GM23338 (cell line): ENCODE measurements around the gene SLC41A3. TPM values are rescaled to one million over a fixed set of nuclear protein-coding genes. Genes with fewer than 3 reads are reported as not detected.

Experiments used
- ATAC-seq: fragments of 200-7000 bp; cut with Tn5 transposase; 3 replicates; pipeline ENCODE4 v1.9.1; 2020
- DNase-seq: peaks from one replicate; pipeline ENCODE4 v3.0.0-alpha.2; 2015; ENCODE audit warnings: low spot score
- H2AFZ ChIP-seq: fragments of 200-600 bp; sonication (generic); 2 replicates; pipeline ENCODE4 v1.8.0; 2016; ENCODE audit warnings: antibody characterized with exemption, mild to moderate bottlenecking, moderate library complexity
- H3F3A ChIP-seq: fragments of 200-600 bp; sonication (generic); replicated peaks from 2 replicates; pipeline ENCODE4 v1.8.0; 2017; ENCODE audit warnings: antibody characterized with exemption, mixed run types, low read depth
- H3K27ac ChIP-seq: fragments of 200-600 bp; sonication (generic); 2 replicates; pipeline ENCODE4 v1.6.1; 2016; ENCODE audit warnings: low read depth
- H3K27me3 ChIP-seq: fragments of 200-600 bp; sonication (generic); 2 replicates; pipeline ENCODE4 v1.8.0; 2016; ENCODE audit warnings: mild to moderate bottlenecking, mixed run types, moderate library complexity; ENCODE audit not compliant: insufficient read depth
- H3K36me3 ChIP-seq: fragments of 200-600 bp; sonication (generic); 2 replicates; pipeline ENCODE4 v1.8.0; 2016; ENCODE audit warnings: mild to moderate bottlenecking; ENCODE audit not compliant: insufficient read depth
- H3K4me1 ChIP-seq: fragments of 200-600 bp; sonication (generic); 2 replicates; pipeline ENCODE4 v1.8.0; 2016; ENCODE audit warnings: mild to moderate bottlenecking, moderate library complexity; ENCODE audit not compliant: insufficient read depth
- H3K4me2 ChIP-seq: fragments of 200-600 bp; sonication (generic); 2 replicates; pipeline ENCODE4 v1.7.1; 2017; ENCODE audit warnings: mixed run types
- H3K4me3 ChIP-seq: fragments of 200-600 bp; sonication (generic); 2 replicates; pipeline ENCODE4 v1.6.1; 2016; ENCODE audit warnings: mixed run types
- H3K79me2 ChIP-seq: fragments of 200-600 bp; sonication (generic); replicated peaks from 2 replicates; pipeline ENCODE4 v1.8.0; 2017; ENCODE audit warnings: mild to moderate bottlenecking; ENCODE audit not compliant: insufficient read depth
- H3K9me2 ChIP-seq: fragments of 200-600 bp; sonication (generic); 2 replicates; pipeline ENCODE4 v1.8.0; 2017; ENCODE audit not compliant: insufficient read depth
- H4K20me1 ChIP-seq: fragments of 200-600 bp; sonication (generic); replicated peaks from 2 replicates; pipeline ENCODE4 v1.8.0; 2017; ENCODE audit warnings: mild to moderate bottlenecking; ENCODE audit not compliant: insufficient read depth
- H3K27ac Mint-ChIP-seq: 2 replicates; pipeline ENCODE4 v1.8.0; 2020; ENCODE audit warnings: inconsistent platforms, mild to moderate bottlenecking, moderate library complexity, mixed read lengths
- H3K27me3 Mint-ChIP-seq: 3 replicates; pipeline ENCODE4 v1.8.0; 2022; ENCODE audit warnings: low read depth, mild to moderate bottlenecking, moderate library complexity, mixed read lengths, inconsistent platforms; ENCODE audit not compliant: insufficient read depth, poor library complexity
- H3K36me3 Mint-ChIP-seq: 3 replicates; pipeline ENCODE4 v1.8.0; 2021; ENCODE audit warnings: low read depth, mild to moderate bottlenecking, inconsistent platforms, moderate library complexity, mixed read lengths
- H3K4me1 Mint-ChIP-seq: 3 replicates; pipeline ENCODE4 v1.8.0; 2020; ENCODE audit warnings: mild to moderate bottlenecking, inconsistent platforms, mixed read lengths
- H3K4me3 Mint-ChIP-seq: 3 replicates; pipeline ENCODE4 v1.8.0; 2021; ENCODE audit warnings: moderate library complexity, mild to moderate bottlenecking, inconsistent platforms, mixed read lengths
- H3K9me3 Mint-ChIP-seq: 3 replicates; pipeline ENCODE4 v1.8.0; 2020; ENCODE audit warnings: moderate library complexity, mild to moderate bottlenecking, inconsistent platforms, mixed read lengths
- CREB1 ChIP-seq: fragments of 250-450 bp; sonication (Bioruptor Pico); IDR thresholded peaks from 2 replicates; pipeline ENCODE4 v1.5.0; 2020; ENCODE audit warnings: low read depth, mild to moderate bottlenecking, moderate library complexity
- EZH2 ChIP-seq: fragments of 200-600 bp; sonication (generic); IDR thresholded peaks from one replicate; pipeline ENCODE4 v1.8.0; 2017; ENCODE audit warnings: antibody characterized with exemption, mild to moderate bottlenecking, low read depth; ENCODE audit not compliant: unreplicated experiment
- JUNB ChIP-seq: IDR thresholded peaks from one replicate; pipeline ENCODE4 v1.6.1; 2016; ENCODE audit warnings: antibody characterized with exemption; ENCODE audit not compliant: unreplicated experiment
- NANOG ChIP-seq: IDR thresholded peaks from 2 replicates; pipeline ENCODE4 v1.6.1; 2016; ENCODE audit warnings: antibody characterized with exemption, borderline replicate concordance
- POLR2AphosphoS5 ChIP-seq: IDR thresholded peaks from 2 replicates; pipeline ENCODE4 v1.6.1; 2016; ENCODE audit warnings: antibody characterized with exemption, low read depth
- STAT1 ChIP-seq: IDR thresholded peaks from one replicate; pipeline ENCODE4 v1.6.1; 2016; ENCODE audit warnings: antibody characterized with exemption; ENCODE audit not compliant: unreplicated experiment
- ZNF331 ChIP-seq: fragments of 250-450 bp; sonication (Bioruptor Pico); IDR thresholded peaks from 2 replicates; pipeline ENCODE4 v1.5.0; 2020; ENCODE audit warnings: low read depth, mild to moderate bottlenecking, moderate library complexity
- ZNF462 ChIP-seq: fragments of 250-450 bp; sonication (Bioruptor Pico); IDR thresholded peaks from 2 replicates; pipeline ENCODE4 v1.5.0; 2020; ENCODE audit warnings: mild to moderate bottlenecking, moderate library complexity
- polyA plus RNA-seq: library from polyadenylated mRNA; unstranded; fragments of >200 nt; fragmentation: Nextera tagmentation; extraction: Ambion mirVana; gene quantifications from 2 replicates; pipeline ENCODE4 v1.2.1, GENCODE V29; 2016
- total RNA-seq: library from RNA; depleted of rRNA; stranded (reverse); fragments of >200 nt; shearing (Covaris generic); gene quantifications from 2 replicates; pipeline ENCODE4 v1.2.3, GENCODE V29; 2014
- TF ChIP-seq, protein P1 (sequence below): IDR thresholded peaks from 2 replicates; pipeline ENCODE4 v1.6.1; 2016; ENCODE audit warnings: antibody characterized with exemption

SLC41A3 gene
- total and polyA plus RNA-seq, 2 experiments from 2014 or later = 12.1 to 29.8 TPM

- Histone ChIP-seq H3K4me1 (no peaks in the 10 kb centered on the region), H3K36me3 (no peaks in the 10 kb centered on the region), H3K9me2 (no peaks in the 10 kb centered on the region), H3K4me3 (no peak overlapping the region), H3K4me2 (no peak overlapping the region), H3F3A (no peaks in the 10 kb centered on the region), H3K27me3 (no peaks in the 10 kb centered on the region), H2AFZ (no peak overlapping the region), H3K27ac (no peak overlapping the region), H4K20me1 (no peaks in the 10 kb centered on the region), H3K79me2 (no peaks in the 10 kb centered on the region)
- ATAC-seq = no peak
- no peak overlapping the region for H3K27ac Mint-ChIP-seq
- peaks cover 3% of the 10 kb centered on the region; the same call in 2 of the 3 replicates for H3K36me3 Mint-ChIP-seq
- no peak overlapping the region for H3K4me3 Mint-ChIP-seq
- no peak for DNase-seq
- peaks cover 7% of the 10 kb centered on the region for H3K27me3 Mint-ChIP-seq
- TF ChIP-seq POLR2AphosphoS5 = no peak
- no peak for TF ChIP-seq ZNF331 (CRISPR knock-in tag)
- no peak for TF ChIP-seq STAT1
- TF ChIP-seq, protein P1, sequence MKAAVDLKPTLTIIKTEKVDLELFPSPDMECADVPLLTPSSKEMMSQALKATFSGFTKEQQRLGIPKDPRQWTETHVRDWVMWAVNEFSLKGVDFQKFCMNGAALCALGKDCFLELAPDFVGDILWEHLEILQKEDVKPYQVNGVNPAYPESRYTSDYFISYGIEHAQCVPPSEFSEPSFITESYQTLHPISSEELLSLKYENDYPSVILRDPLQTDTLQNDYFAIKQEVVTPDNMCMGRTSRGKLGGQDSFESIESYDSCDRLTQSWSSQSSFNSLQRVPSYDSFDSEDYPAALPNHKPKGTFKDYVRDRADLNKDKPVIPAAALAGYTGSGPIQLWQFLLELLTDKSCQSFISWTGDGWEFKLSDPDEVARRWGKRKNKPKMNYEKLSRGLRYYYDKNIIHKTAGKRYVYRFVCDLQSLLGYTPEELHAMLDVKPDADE = no peak
- TF ChIP-seq ZNF462 = no peak
- no peak for TF ChIP-seq CREB1
- no peak for TF ChIP-seq NANOG
- TF ChIP-seq JUNB = no peak
- TF ChIP-seq EZH2 = no peak
- H3K9me3 Mint-ChIP-seq = no peaks in the 10 kb centered on the region
- H3K4me1 Mint-ChIP-seq = no peaks in the 10 kb centered on the region
Observed at GRCh38 chr3:126050626-126051025, 33.3 kb downstream of the SLC41A3 start.
